NCI-H2171 (cell line): Measurements from ENCODE around the gene CREB3L1.
A peak's percentile ranks its signal among the peaks of the same experiment; 100 is the strongest.

Experiments
- DNase-seq: peaks from one replicate; lab custom pipeline; 2025; lab: John Stamatoyannopoulos, UW

CREB3L1 gene

GRCh38 chr11:46364791-46365190 is 87.3 kb downstream of the CREB3L1 start:
- DNase-seq, result no peak

- DNase-seq, result no peak
Observed at GRCh38 chr11:46366260-46366659, 88.8 kb downstream of the CREB3L1 start.

- DNase-seq, result no peak
Observed at GRCh38 chr11:46366661-46367161, 89.2 kb downstream of the CREB3L1 start.

GRCh38 chr11:46367244-46367915 is 89.9 kb downstream of the CREB3L1 start:
- DNase-seq, result peak; percentile 67

- DNase-seq, result no peak
Observed at GRCh38 chr11:46367916-46368267, 90.4 kb downstream of the CREB3L1 start.

GRCh38 chr11:46369458-46370152 is 92.1 kb downstream of the CREB3L1 start:
- peak; percentile 30 for DNase-seq

GRCh38 chr11:46370253-46370652 is 92.8 kb downstream of the CREB3L1 start:
- no peak for DNase-seq
